Measurements from ENCODE around the gene ASS1.

- TF ChIP-seq YY1 (tag by site-specific recombination; IDR thresholded peaks at IDR 0.05) (no peak), ZBTB1 (tag by site-specific recombination; IDR thresholded peaks at IDR 0.05) (no peak), CTCF (tag by site-specific recombination; IDR thresholded peaks at IDR 0.05) (no peak), REST (tag by site-specific recombination; IDR thresholded peaks at IDR 0.05) (no peak), GFI1B (tag by site-specific recombination; IDR thresholded peaks at IDR 0.05) (no peak), ZBTB21 (tag by site-specific recombination; IDR thresholded peaks at IDR 0.05) (no peak)
Measured at GRCh38 chr9:130477564-130477963, 32.8 kb downstream of the ASS1 start.
